Measurements from ENCODE around the gene EFCAB6.

Gene EFCAB6

DNA sequence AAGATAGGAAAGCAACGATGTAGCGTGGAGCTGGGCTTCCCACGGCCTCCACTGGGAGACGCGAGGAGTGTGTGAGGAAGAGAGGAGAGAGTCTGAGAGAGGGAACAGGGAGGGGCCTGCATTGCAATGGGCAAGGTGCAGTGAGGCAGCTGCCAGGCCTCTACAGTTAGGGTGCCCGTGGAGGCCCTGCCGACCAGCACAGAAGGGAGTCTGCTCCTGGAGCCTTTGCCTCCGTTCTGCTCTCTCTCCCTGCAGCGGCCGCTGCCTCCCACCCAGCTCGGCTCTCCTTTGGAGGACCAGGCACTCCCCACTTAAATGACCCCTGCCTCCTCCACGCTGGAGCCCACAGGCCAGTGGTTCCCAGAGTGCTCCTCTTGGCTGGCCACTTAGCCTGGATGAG lies 181.7 kb downstream of the EFCAB6 start:
- no peak for DNase-seq
- H3K9me3 Mint-ChIP-seq = no peaks in the 10 kb centered on the region
- ATAC-seq (replicated peaks) = no peak
- peaks cover 13 to 46% of the 10 kb centered on the region in 2 donors for H3K27me3 Mint-ChIP-seq
- H3K4me1 Mint-ChIP-seq (ENCODE audit: low read depth in 2 of 2) = peaks cover 0 to 4% of the 10 kb centered on the region in 2 donors
- no peaks in the 10 kb centered on the region for H3K36me3 Mint-ChIP-seq (ENCODE audit: insufficient read depth)
- no peak overlapping the region for H3K4me3 Mint-ChIP-seq
- H3K27ac Mint-ChIP-seq = no peak overlapping the region

DNA sequence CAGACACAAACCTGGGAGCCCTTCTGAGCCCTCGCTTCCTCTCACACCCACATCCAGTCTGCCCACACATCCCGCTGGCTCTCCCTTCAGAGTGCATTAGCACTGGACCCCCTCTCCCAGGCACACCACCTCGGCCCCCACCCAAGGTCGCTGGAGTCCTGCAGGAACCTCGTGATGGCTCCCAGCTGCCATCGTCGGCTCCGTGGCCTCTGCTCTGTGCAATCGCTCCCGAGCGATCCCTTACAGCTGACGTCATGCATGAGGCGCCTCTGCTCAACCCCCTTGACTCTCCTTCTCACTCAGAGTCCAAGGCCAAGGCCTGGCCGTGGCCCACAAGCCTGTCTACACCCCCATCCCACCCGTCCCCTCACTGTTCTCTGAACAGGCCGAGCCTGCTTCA lies 183.9 kb downstream of the EFCAB6 start:
- Mint-ChIP-seq H3K27ac (no peak overlapping the region), H3K27me3 (peaks cover 12 to 39% of the 10 kb centered on the region in 2 donors), H3K4me3 (no peak overlapping the region), H3K36me3 (ENCODE audit: insufficient read depth) (no peaks in the 10 kb centered on the region), H3K4me1 (ENCODE audit: low read depth in 2 of 2) (peaks cover 0 to 4% of the 10 kb centered on the region in 2 donors), H3K9me3 (no peaks in the 10 kb centered on the region)
- DNase-seq (no peak), ATAC-seq (replicated peaks) (no peak)

DNA sequence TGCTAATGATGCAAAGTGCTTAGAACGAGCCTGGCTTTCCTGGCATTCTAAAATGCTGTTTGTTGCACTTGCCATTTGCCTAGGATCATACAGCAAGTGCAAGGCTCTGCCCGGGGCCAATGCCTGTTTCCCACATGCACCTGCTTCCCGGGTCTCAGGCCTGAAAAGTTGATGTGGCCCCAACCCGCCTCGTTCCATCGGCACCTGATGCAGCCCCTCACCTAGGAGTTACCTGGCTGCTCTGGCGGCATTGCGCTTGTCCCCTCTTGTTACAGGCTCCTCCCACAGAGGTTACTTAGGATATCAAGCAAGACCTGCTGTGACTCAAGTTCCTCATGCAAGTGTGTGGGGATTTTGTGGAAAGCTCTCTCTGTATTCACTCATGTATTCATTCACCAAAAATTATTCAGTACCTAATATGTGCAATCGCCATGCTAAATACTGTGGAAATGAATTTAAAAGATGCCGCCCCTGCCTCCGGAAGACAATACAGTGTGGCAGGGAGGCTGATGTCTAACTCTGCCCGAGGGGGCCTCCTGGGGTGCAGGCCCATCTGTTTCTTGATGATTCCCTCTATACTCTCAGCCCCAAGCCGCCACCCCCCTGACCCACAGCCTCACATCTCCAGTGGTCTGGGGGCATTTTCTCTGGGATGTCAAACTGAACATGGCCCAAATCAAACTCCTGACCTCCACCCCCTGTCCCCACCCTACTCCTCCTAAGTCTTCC lies 184.5 kb downstream of the EFCAB6 start:
- peaks cover 12 to 33% of the 10 kb centered on the region in 2 donors for H3K27me3 Mint-ChIP-seq
- no peak overlapping the region for H3K27ac Mint-ChIP-seq
- no peak for ATAC-seq (replicated peaks)
- H3K4me3 Mint-ChIP-seq = no peak overlapping the region
- H3K9me3 Mint-ChIP-seq = no peaks in the 10 kb centered on the region
- H3K4me1 Mint-ChIP-seq (ENCODE audit: low read depth in 2 of 2) = peaks cover 0 to 4% of the 10 kb centered on the region in 2 donors
- H3K36me3 Mint-ChIP-seq (ENCODE audit: insufficient read depth) = no peaks in the 10 kb centered on the region
- DNase-seq = no peak

DNA sequence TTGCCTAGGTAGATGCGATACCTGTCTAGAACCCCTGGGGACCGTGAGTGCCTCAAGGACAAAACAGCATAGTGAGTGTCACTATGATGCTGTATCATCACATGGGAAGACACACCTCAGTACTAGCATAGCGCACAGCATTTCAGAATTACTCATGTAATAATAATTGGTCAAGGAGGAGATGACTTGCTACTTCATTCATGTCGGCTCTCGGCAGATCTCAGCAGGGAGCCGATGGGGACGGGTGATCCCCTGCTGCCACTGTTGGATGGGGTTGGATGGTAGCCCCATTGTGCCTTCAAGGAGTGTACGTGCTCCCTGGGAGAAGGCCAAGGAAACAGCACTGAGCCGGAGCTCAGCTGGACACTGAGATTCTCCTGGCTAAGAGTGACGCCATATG lies 186.9 kb downstream of the EFCAB6 start:
- Mint-ChIP-seq H3K4me1 (ENCODE audit: low read depth in 2 of 2) (no peaks in the 10 kb centered on the region), H3K27me3 (peaks cover 6 to 28% of the 10 kb centered on the region in 2 donors)
- no peak for DNase-seq

DNA sequence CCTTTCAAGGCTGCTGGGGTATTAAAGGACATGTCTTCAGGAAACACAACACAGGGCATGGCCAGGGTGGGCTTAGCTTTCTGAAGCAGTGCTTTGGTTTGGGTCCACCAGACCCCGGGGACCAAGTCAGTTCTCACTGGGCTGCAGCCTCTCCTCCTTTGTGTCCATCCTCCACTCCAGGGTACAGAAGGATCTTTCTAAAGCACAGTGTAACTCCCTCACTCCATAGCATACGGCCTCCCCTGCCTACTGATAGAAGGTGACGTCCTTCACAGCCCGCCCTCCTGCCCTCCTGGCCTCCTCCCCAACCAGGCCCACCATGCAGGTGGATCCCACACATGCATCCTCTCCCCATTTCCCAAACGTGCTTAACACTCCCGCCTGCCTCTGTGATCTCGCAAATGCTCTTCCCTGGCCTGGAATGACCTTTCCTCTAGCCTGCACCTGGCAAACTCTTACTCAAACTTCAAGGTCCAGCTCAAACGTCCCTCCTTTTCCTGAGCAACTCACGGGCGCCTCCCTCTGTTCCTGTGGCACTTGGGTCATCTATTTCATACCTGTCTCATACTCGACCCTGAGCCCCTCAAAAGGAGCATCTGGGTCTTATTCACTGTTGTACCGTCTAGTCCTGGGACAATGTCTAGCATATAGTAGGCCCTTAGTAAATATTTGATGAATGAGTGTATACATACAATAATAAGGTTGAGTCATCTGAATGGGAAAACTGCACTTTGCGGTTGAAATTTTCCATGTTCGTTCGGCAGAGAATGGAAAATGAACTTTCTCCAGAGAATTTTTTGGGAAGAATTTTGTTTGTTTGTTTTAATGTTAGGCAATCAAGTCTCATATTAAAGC lies 187.7 kb downstream of the EFCAB6 start:
- no peak overlapping the region for H3K4me3 Mint-ChIP-seq
- H3K36me3 Mint-ChIP-seq (ENCODE audit: insufficient read depth) = no peaks in the 10 kb centered on the region
- DNase-seq (no peak), ATAC-seq (replicated peaks) (no peak)
- H3K4me1 Mint-ChIP-seq (ENCODE audit: low read depth in 2 of 2) = no peaks in the 10 kb centered on the region
- H3K27ac Mint-ChIP-seq = no peak overlapping the region
- peaks cover 9 to 25% of the 10 kb centered on the region in 2 donors for H3K27me3 Mint-ChIP-seq
- H3K9me3 Mint-ChIP-seq = no peaks in the 10 kb centered on the region

More for the DNA sequence above, 186.9 kb downstream of the EFCAB6 start:
- Mint-ChIP-seq H3K9me3 (no peaks in the 10 kb centered on the region), H3K27ac (no peak overlapping the region), H3K4me3 (no peak overlapping the region), H3K36me3 (ENCODE audit: insufficient read depth) (no peaks in the 10 kb centered on the region)
- ATAC-seq (replicated peaks) = no peak

DNA sequence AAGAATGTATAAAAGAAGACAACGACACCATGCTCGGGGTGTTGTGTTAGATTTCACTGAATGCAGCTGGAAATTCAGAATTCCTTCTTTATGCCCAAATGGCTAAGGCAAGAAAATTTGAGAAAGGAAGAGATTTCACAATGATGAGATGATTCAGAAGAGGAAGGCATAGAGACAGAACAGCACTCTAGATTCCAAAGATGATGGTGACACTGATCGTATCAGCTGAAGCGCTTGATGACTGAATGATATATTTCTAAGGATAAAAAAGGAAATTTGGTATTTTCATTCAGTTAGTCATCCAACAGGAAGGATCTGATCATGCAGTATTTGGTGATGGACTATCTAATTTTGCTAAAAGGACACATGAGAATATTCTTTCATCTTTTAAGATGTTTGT lies 189.2 kb downstream of the EFCAB6 start:
- no peak overlapping the region for H3K4me3 Mint-ChIP-seq
- no peaks in the 10 kb centered on the region for H3K36me3 Mint-ChIP-seq (ENCODE audit: insufficient read depth)
- H3K27ac Mint-ChIP-seq = no peak overlapping the region
- peaks cover 11 to 25% of the 10 kb centered on the region in 2 donors for H3K27me3 Mint-ChIP-seq
- no peaks in the 10 kb centered on the region for H3K4me1 Mint-ChIP-seq (ENCODE audit: low read depth in 2 of 2)
- no peaks in the 10 kb centered on the region for H3K9me3 Mint-ChIP-seq
- ATAC-seq (replicated peaks) (no peak), DNase-seq (no peak)

DNA sequence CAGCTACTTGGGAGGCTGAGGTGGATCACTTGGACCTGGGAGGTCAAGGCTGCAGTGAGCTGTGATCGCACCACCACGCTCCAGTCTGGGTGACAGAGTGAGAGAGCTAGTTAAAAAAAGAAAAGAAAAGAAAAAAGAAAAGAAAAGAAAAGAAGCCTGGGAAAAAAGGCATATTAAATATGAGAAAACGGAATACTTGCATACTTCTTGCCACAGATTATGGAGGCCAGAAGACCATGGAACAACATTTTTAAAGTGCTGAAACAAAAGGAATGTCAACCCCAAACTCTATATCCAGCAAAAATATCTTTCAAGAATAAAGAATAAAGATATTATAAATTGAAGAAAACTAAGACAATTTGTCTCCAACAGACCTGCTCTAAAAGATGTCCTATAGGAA lies 191.9 kb downstream of the EFCAB6 start:
- DNase-seq (no peak), ATAC-seq (replicated peaks) (no peak)
- no peaks in the 10 kb centered on the region for H3K9me3 Mint-ChIP-seq
- peaks cover 23 to 47% of the 10 kb centered on the region in 2 donors for H3K27me3 Mint-ChIP-seq
- no peaks in the 10 kb centered on the region for H3K36me3 Mint-ChIP-seq (ENCODE audit: insufficient read depth)
- H3K4me3 Mint-ChIP-seq = no peak overlapping the region
- no peaks in the 10 kb centered on the region for H3K4me1 Mint-ChIP-seq (ENCODE audit: low read depth in 2 of 2)
- H3K27ac Mint-ChIP-seq = no peak overlapping the region

DNA sequence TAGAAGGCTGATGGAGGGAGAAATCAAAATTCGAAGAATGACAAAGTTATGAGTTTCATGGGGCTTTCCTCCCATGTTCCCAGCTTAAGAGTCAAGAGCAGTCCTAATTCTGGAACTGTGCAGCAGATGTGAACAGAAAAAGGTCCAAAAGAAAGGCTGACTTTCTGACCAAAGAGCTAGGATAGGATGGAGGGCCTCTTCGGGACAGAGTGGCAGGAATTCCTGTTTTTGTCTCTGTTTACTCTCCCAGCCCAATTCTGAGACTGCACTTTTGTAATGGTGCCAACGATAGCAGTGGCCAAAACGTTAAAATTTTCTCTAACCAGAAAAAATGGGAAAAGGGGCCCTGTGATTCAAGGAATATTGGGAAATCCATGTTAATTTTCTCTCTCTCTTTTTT lies 193.6 kb downstream of the EFCAB6 start:
- H3K36me3 Mint-ChIP-seq (ENCODE audit: insufficient read depth) = no peaks in the 10 kb centered on the region
- no peaks in the 10 kb centered on the region for H3K4me1 Mint-ChIP-seq (ENCODE audit: low read depth in 2 of 2)
- H3K9me3 Mint-ChIP-seq = no peaks in the 10 kb centered on the region
- peaks cover 26 to 38% of the 10 kb centered on the region in 2 donors for H3K27me3 Mint-ChIP-seq
- H3K4me3 Mint-ChIP-seq = no peak overlapping the region
- DNase-seq (no peak), ATAC-seq (replicated peaks) (no peak)
- no peak overlapping the region for H3K27ac Mint-ChIP-seq

DNA sequence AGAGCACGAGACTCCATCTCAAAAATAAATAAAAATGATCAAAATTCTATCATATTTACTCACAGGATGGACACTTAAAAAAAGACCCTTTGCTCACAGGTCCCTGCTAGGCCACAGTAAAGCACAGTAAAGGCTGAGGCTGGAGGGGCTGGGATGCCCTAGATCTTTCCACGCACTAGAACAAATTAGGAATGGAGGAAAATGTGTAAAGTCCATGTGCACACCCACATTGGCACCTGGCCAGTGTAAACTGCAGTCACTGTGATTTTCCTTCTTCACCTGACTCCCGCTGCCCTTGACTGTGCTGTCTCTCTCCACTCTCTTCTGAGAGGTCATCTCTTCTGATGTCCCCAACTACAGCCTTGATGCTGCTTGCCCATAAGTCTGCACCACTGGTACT lies 195.5 kb downstream of the EFCAB6 start:
- Mint-ChIP-seq H3K4me3 (no peak overlapping the region), H3K36me3 (ENCODE audit: insufficient read depth) (no peaks in the 10 kb centered on the region), H3K9me3 (no peaks in the 10 kb centered on the region), H3K27me3 (peaks cover 40 to 46% of the 10 kb centered on the region in 2 donors), H3K4me1 (ENCODE audit: low read depth in 2 of 2) (no peaks in the 10 kb centered on the region), H3K27ac (no peak overlapping the region)
- DNase-seq (no peak), ATAC-seq (replicated peaks) (no peak)

DNA sequence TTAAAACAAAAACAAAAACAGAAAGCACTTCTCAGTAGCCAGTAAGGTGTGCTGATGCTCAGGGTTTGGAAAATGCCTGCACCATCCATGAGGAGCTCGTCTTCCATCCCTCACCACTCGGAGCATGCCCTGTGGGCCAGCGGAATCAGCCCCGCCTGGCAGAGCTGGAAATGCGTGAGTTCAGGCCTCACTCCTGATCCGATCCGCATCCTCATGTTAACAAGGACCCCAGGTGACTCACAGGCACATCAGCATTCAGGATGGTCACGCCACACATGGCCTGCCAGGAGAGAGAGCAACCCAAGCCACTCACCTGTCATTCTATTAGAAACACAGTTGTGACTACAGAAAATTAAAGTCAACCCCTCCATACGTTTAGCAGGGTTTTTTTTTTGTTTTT lies 211.8 kb downstream of the EFCAB6 start:
- DNase-seq (no peak), ATAC-seq (replicated peaks) (no peak)
- Mint-ChIP-seq H3K4me3 (no peak overlapping the region), H3K27me3 (peaks cover 28 to 43% of the 10 kb centered on the region in 2 donors), H3K9me3 (no peaks in the 10 kb centered on the region), H3K4me1 (ENCODE audit: low read depth in 2 of 2) (no peaks in the 10 kb centered on the region), H3K36me3 (ENCODE audit: insufficient read depth) (no peaks in the 10 kb centered on the region), H3K27ac (no peak overlapping the region)

DNA sequence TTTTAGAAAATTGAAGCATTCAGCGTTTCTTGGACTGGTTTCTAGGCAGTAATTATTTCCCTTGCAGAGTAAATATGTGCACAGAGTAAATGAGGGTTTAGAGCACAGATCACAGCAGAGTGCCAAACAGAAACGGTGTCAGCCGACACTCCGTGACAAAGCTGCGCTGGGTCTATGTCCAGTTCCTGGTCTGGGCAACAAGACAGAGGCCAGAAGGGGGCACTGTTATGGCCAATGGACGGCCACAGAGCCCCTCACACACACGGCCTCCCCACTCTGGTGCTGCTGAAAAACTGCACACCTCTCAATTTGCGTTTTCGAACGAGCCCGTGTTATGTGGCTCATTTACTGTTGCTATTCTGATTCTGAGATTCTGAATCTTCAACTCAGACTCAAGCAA lies 219.6 kb downstream of the EFCAB6 start:
- H3K4me1 Mint-ChIP-seq (ENCODE audit: low read depth in 2 of 2) = no peaks in the 10 kb centered on the region
- DNase-seq (no peak), ATAC-seq (replicated peaks) (no peak)
- H3K27me3 Mint-ChIP-seq = peaks cover 46 to 52% of the 10 kb centered on the region in 2 donors
- no peaks in the 10 kb centered on the region for H3K36me3 Mint-ChIP-seq (ENCODE audit: insufficient read depth)
- H3K27ac Mint-ChIP-seq = no peak overlapping the region
- no peak overlapping the region for H3K4me3 Mint-ChIP-seq
- no peaks in the 10 kb centered on the region for H3K9me3 Mint-ChIP-seq

DNA sequence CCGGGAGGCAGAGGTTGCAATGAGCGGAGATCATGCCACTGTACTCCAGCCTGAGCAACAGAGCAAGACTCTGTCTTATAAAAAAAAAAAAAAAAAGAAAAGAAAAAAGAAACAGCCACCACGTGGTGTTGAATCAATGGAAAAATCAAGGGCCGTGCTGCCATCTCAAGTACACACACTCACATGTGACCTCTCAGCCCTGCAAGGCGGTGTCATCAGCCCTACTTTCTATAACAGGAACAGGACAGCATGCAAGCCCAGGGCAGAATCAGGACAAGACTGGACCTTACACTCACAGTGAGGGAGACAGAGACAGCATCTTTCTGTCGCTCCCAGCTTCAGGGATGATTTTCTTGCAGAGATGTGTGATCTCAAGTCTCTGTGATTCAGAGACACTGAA lies 220.7 kb downstream of the EFCAB6 start:
- no peaks in the 10 kb centered on the region for H3K9me3 Mint-ChIP-seq
- ATAC-seq (replicated peaks) (no peak), DNase-seq (no peak)
- H3K36me3 Mint-ChIP-seq (ENCODE audit: insufficient read depth) = no peaks in the 10 kb centered on the region
- H3K4me1 Mint-ChIP-seq (ENCODE audit: low read depth in 2 of 2) = no peaks in the 10 kb centered on the region
- H3K4me3 Mint-ChIP-seq = no peak overlapping the region
- peaks cover 51 to 53% of the 10 kb centered on the region in 2 donors for H3K27me3 Mint-ChIP-seq
- H3K27ac Mint-ChIP-seq = no peak overlapping the region

DNA sequence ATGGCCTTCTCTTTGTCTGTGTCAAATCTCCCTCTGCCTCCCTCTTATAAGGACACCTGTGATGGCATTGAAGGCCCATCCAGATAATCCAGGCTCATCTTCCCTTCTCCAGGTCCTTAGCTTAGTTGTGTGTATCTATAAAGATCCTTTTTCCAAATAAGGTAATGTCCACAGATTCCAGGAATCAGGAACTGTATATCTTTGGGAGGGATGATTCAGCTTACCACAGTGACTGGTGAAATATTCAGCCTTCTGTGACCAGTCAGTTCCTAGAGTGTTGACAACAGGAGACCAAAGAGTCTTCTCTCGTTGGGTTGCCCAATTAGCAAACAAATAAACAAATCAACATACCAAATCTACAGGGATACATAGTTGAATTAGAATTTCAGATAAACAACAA lies 224.5 kb downstream of the EFCAB6 start:
- Mint-ChIP-seq H3K27me3 (peaks cover 57 to 72% of the 10 kb centered on the region in 2 donors), H3K4me3 (no peak overlapping the region), H3K4me1 (ENCODE audit: low read depth in 2 of 2) (no peaks in the 10 kb centered on the region), H3K27ac (no peak overlapping the region), H3K9me3 (peaks cover 1 to 3% of the 10 kb centered on the region in 2 donors), H3K36me3 (ENCODE audit: insufficient read depth) (no peaks in the 10 kb centered on the region)
- no peak for ATAC-seq (replicated peaks)
- no peak for DNase-seq

DNA sequence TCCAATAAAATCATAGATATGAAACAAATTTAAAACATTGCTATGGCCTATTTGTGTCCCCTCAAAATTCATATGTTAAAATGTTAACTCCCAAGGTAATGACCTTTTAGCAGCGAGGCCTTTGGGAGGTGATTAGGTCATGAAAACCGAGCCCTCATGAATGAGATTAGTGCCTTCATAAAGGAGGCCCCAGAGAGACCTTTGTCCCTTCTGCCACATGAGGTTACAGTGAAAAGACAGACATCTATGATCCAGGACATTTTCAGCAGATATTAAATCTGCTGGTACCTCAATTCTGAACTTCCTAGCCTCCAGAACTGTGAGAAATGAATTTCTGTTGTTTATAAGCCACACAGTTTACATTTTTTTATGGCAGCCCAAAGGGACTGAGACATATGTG lies 228.6 kb downstream of the EFCAB6 start:
- no peak for ATAC-seq (replicated peaks)
- no peak for DNase-seq
- H3K4me3 Mint-ChIP-seq = no peak overlapping the region
- no peak overlapping the region for H3K27ac Mint-ChIP-seq
- peaks cover 7 to 8% of the 10 kb centered on the region in 2 donors for H3K9me3 Mint-ChIP-seq
- H3K36me3 Mint-ChIP-seq (ENCODE audit: insufficient read depth) = no peaks in the 10 kb centered on the region
- no peaks in the 10 kb centered on the region for H3K4me1 Mint-ChIP-seq (ENCODE audit: low read depth in 2 of 2)
- peaks cover 47 to 66% of the 10 kb centered on the region in 2 donors for H3K27me3 Mint-ChIP-seq

Measured in effector memory CD8-positive, alpha-beta T cell (primary cell).